ENCODE data around the gene HDLBP. TPM values are rescaled to one million over a fixed set of nuclear protein-coding genes. Genes with fewer than 3 reads are reported as not detected.

Gene HDLBP
- polyA plus RNA-seq, 3 donors: 50.4 to 73.1 (median 69.9) TPM

DNA sequence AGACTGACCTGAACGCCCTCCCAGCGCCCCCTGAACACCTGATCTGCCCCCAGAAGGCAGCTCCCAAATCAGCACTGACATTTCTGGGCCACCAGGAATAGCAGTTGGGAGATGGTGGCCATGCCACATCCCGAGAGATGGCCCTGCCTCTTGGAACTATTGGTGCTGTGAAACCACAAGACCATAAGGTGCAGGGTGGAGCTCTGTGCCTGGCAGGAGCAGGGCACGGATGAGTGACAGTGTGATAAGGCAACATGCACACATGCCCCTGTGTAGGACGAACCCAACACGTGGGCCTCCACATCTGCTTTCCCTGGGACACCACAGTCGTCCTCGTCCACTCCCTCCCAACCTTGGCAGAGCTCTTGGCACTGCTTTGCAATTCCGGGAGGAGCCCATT, 100.1 kb downstream of the HDLBP start:
- H3K27ac ChIP-seq (ENCODE audit: low read depth in 1 of 2, low read length in 2 of 2): no peak overlapping the region
- H3K27ac Mint-ChIP-seq: peak overlapping the region in 1 of 7 donors; percentile 64
- H3K36me3 ChIP-seq (replicated peaks in 1 of 2; ENCODE audit: control insufficient read depth in 1 of 2, insufficient read depth in 2 of 2, low read length in 2 of 2): no peaks in the 10 kb centered on the region
- no peak overlapping the region for H3K4me3 ChIP-seq (replicated peaks in 1 of 3; ENCODE audit: low read depth in 2 of 3, low read length in 3 of 3)
- no peak overlapping the region for H2AFZ ChIP-seq (ENCODE audit: insufficient read depth, low read depth, low read length, poor library complexity, severe bottlenecking)
- peaks cover 0 to 3% (median 0%) of the 10 kb centered on the region in 7 donors for H3K9me3 Mint-ChIP-seq
- H3K27me3 ChIP-seq (ENCODE audit: control insufficient read depth in 2 of 2, insufficient read depth in 2 of 2, low read length in 2 of 2): peaks cover 4 to 30% of the 10 kb centered on the region in 2 donors
- no peak for DNase-seq
- H4K20me1 ChIP-seq (ENCODE audit: insufficient read depth, low read length): no peaks in the 10 kb centered on the region
- no peaks in the 10 kb centered on the region for H3K36me3 Mint-ChIP-seq
- peaks cover 8 to 13% of the 10 kb centered on the region in 2 donors for H3K4me1 ChIP-seq (ENCODE audit: control insufficient read depth in 1 of 2, insufficient read depth in 2 of 2, low read length in 2 of 2)
- H3K9me3 ChIP-seq (replicated peaks in 1 of 2; ENCODE audit: control insufficient read depth in 1 of 2, insufficient read depth in 1 of 2, low read length in 2 of 2): no peaks in the 10 kb centered on the region
- intact Hi-C loops (cut with micrococcal nuclease): no loop called here
- peaks cover 13% of the 10 kb centered on the region for H3K4me1 Mint-ChIP-seq
- TF ChIP-seq, protein P1, sequence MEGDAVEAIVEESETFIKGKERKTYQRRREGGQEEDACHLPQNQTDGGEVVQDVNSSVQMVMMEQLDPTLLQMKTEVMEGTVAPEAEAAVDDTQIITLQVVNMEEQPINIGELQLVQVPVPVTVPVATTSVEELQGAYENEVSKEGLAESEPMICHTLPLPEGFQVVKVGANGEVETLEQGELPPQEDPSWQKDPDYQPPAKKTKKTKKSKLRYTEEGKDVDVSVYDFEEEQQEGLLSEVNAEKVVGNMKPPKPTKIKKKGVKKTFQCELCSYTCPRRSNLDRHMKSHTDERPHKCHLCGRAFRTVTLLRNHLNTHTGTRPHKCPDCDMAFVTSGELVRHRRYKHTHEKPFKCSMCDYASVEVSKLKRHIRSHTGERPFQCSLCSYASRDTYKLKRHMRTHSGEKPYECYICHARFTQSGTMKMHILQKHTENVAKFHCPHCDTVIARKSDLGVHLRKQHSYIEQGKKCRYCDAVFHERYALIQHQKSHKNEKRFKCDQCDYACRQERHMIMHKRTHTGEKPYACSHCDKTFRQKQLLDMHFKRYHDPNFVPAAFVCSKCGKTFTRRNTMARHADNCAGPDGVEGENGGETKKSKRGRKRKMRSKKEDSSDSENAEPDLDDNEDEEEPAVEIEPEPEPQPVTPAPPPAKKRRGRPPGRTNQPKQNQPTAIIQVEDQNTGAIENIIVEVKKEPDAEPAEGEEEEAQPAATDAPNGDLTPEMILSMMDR (IDR thresholded peaks at IDR 0.05): no peak
- no peaks in the 10 kb centered on the region for H3K79me2 ChIP-seq (ENCODE audit: insufficient read depth, low read length)
- WGBS (ENCODE audit: insufficient coverage): 59% methylated on average over 8 of the region's 9 CpGs
- peaks cover 40 to 55% (median 41%) of the 10 kb centered on the region in 3 donors for H3K27me3 Mint-ChIP-seq (ENCODE audit: low read depth in 3 of 3)
- H3K4me3 Mint-ChIP-seq: no peak overlapping the region
- no peak overlapping the region for H3K4me2 ChIP-seq (replicated peaks; ENCODE audit: extremely low read depth, low read length, poor library complexity, severe bottlenecking)
- H3K9ac ChIP-seq (ENCODE audit: insufficient read depth, low read length, poor library complexity, severe bottlenecking): no peak overlapping the region

DNA sequence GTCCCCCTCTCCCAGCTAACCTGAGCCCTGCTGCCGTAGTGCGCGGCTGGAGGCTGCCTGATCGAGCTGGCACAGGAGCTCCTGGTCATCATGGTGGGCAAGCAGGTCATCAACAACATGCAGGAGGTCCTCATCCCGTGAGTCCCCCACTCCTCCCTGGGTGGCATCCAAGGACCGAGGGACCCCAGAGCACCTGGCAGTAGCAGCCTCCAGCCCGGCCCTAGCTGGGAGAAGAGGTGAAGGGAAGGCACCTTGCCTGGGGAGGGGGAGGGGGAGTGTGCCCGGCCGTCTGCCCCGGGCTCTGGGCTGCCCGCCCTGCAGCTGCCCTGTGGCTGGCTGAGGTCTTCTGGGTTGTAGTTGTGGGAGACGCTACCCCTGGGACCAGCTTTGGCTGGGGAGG, 100.7 kb downstream of the HDLBP start:
- no peak overlapping the region for H3K9ac ChIP-seq (ENCODE audit: insufficient read depth, low read length, poor library complexity, severe bottlenecking)
- H3K9me3 Mint-ChIP-seq: peaks cover 0 to 3% (median 0%) of the 10 kb centered on the region in 7 donors
- TF ChIP-seq, protein P1 (IDR thresholded peaks at IDR 0.05): no peak
- no peak overlapping the region for H2AFZ ChIP-seq (ENCODE audit: insufficient read depth, low read depth, low read length, poor library complexity, severe bottlenecking)
- DNase-seq: no peak
- no peaks in the 10 kb centered on the region for H3K36me3 Mint-ChIP-seq
- H3K27ac ChIP-seq (ENCODE audit: low read depth in 1 of 2, low read length in 2 of 2): no peak overlapping the region
- peaks cover 13% of the 10 kb centered on the region for H3K4me1 Mint-ChIP-seq
- H3K36me3 ChIP-seq (replicated peaks in 1 of 2; ENCODE audit: control insufficient read depth in 1 of 2, insufficient read depth in 2 of 2, low read length in 2 of 2): no peaks in the 10 kb centered on the region
- no peaks in the 10 kb centered on the region for H3K9me3 ChIP-seq (replicated peaks in 1 of 2; ENCODE audit: control insufficient read depth in 1 of 2, insufficient read depth in 1 of 2, low read length in 2 of 2)
- H3K4me1 ChIP-seq (ENCODE audit: control insufficient read depth in 1 of 2, insufficient read depth in 2 of 2, low read length in 2 of 2): peaks cover 8 to 13% of the 10 kb centered on the region in 2 donors
- intact Hi-C loops (cut with micrococcal nuclease): no loop called here
- H3K27me3 Mint-ChIP-seq (ENCODE audit: low read depth in 3 of 3): peaks cover 34 to 51% (median 38%) of the 10 kb centered on the region in 3 donors
- H3K27me3 ChIP-seq (ENCODE audit: control insufficient read depth in 2 of 2, insufficient read depth in 2 of 2, low read length in 2 of 2): peaks cover 4 to 27% of the 10 kb centered on the region in 2 donors
- H3K4me3 Mint-ChIP-seq: no peak overlapping the region
- no peak overlapping the region for H3K4me3 ChIP-seq (replicated peaks in 1 of 3; ENCODE audit: low read depth in 2 of 3, low read length in 3 of 3)
- 90% methylated on average over 11 of the region's 12 CpGs for WGBS (ENCODE audit: insufficient coverage)
- peak overlapping the region in 1 of 7 donors; percentile 50 for H3K27ac Mint-ChIP-seq
- no peaks in the 10 kb centered on the region for H3K79me2 ChIP-seq (ENCODE audit: insufficient read depth, low read length)
- H3K4me2 ChIP-seq (replicated peaks; ENCODE audit: extremely low read depth, low read length, poor library complexity, severe bottlenecking): no peak overlapping the region
- H4K20me1 ChIP-seq (ENCODE audit: insufficient read depth, low read length): no peaks in the 10 kb centered on the region
